LNCAP (cell line): ENCODE results near the gene CLEC1A.

ENCODE experiments used
- TF ChIP-seq, protein P1 (sequence below): fragments of 450-650 bp; IDR thresholded peaks from 2 replicates; pipeline ENCODE4 v1.5.1; 2017; ENCODE audit warnings: mild to moderate bottlenecking

CLEC1A gene

GRCh38 chr12:10033783-10034545 lies 64.8 kb downstream of the CLEC1A start:
- TF ChIP-seq, protein P1, sequence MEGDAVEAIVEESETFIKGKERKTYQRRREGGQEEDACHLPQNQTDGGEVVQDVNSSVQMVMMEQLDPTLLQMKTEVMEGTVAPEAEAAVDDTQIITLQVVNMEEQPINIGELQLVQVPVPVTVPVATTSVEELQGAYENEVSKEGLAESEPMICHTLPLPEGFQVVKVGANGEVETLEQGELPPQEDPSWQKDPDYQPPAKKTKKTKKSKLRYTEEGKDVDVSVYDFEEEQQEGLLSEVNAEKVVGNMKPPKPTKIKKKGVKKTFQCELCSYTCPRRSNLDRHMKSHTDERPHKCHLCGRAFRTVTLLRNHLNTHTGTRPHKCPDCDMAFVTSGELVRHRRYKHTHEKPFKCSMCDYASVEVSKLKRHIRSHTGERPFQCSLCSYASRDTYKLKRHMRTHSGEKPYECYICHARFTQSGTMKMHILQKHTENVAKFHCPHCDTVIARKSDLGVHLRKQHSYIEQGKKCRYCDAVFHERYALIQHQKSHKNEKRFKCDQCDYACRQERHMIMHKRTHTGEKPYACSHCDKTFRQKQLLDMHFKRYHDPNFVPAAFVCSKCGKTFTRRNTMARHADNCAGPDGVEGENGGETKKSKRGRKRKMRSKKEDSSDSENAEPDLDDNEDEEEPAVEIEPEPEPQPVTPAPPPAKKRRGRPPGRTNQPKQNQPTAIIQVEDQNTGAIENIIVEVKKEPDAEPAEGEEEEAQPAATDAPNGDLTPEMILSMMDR: peak; percentile 68

GRCh38 chr12:10031771-10032175 lies 67.0 kb downstream of the CLEC1A start:
- TF ChIP-seq, protein P1: no peak

DNA sequence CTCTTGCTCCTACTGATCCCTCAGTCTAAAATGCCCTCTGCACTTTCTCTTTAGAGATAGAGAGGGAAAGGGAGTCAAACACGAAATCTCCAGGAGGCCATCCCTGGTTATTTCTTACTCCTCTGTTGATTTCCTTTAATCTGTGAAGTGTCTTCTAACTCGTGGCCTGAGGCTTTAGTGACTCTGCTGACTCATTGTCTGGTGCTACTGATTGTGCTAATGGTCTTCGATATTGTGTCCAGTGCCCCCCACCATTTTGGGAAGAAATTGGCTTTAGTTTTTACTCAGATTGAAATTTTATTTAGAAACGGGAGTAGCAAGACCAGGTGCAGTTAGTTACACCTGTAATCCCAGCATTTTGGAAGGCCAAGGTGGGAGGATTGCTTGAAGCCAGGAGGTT lies 67.5 kb downstream of the CLEC1A start:
- TF ChIP-seq, protein P1: no peak

DNA sequence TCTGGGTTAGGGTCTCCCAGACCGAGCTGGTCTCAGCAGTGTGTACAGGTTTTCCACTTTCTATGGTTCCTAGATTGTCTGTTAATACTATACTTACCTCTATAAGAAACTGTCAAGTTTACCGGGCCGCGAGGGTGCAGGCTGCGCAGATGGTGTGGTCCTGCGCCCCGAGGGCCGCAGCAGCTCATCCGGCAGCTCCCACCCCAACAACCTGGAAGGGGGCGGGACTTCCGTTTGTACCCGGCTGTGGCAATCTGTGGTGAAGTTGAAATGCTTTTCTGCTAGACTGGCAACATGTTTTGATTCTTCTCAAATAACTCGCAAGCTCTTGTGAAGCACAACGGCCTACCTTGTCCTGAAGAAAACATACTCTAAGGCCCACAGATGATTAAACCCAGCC lies 68.3 kb downstream of the CLEC1A start, which contains the start of gene CLEC9A:
CLEC9A (plus strand) TSS at position 237 of the 400 bp plus-strand sequence. CDS start 22,006 bp downstream, outside the sequence.
- TF ChIP-seq, protein P1: no peak

DNA sequence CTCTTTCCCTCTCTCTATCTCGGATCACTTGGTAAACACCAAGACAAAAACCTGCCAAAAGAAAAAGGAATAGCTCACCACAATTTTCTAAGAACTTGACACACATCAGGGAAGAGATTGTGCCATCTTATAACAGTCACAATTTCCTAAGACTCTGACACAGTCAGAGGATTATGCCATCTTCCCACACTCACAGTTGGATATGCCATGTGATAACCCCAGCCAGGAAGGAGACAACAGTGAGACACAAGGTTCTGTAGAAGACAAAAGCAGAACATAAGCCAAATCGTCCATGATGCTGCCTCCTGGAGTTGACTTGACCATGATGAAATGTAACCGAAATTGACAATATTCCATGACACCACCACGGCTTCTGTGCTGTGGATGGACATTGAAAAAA lies 71.1 kb downstream of the CLEC1A start:
- TF ChIP-seq, protein P1: no peak

- TF ChIP-seq, protein P1: no peak
Measured at GRCh38 chr12:10027311-10027710, 71.5 kb downstream of the CLEC1A start.

DNA sequence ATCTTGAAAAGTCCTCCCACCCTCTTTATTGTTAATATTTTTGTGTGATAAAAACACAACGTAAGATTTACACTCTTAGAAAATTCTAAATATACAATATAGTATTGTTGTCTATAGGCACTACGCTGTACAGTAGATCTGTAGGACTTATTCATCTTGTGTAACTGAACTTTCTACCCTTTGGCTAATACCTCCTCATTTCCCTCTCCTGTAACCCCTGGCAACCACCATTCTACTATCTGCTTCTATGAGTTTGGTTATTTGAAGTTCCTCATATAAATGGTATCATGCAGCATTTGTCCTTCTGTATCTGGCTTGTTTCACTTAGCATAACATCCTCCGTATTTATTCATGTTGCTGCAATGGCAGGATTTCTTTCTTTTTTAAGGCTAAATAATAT lies 73.5 kb downstream of the CLEC1A start:
- TF ChIP-seq, protein P1: no peak
